ENCODE results near the gene HS3ST2.

The HS3ST2 gene

DNA sequence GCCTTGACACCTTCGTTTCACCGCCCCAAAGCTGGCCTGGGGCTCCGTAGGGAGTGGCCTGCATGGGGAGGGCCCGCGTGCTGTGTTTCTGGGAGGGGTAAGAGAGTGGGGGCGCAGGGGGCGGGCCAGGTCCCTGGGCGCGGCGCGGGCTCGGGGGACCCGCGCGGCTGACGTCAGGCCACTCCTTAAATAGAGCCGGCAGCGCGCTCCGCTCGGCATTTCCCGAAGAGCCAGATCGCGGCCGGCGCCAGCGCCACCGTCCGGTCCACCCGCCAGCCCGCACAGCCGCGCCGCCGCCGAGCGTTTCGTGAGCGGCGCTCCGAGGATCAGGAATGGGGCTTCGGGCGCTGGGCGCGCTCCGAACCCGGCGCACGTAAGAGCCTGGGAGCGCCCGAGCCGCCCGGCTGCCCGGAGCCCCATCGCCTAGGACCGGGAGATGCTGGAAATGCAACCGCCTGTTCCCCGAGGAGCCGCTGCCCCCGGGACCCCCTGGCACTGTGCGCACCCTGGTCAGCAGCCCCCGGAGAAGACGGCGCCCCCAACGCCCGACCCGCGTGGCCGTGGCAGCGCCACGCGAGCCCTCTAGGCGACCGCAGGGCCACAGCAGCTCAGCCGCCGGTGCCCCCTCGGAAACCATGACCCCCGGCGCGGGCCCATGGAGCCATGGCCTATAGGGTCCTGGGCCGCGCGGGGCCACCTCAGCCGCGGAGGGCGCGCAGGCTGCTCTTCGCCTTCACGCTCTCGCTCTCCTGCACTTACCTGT lies at the start of gene HS3ST2:
HS3ST2 (plus strand) TSS at position 215 of the 763 bp plus-strand sequence; CDS start at position 664, 449 bp downstream.
- no peak for DNase-seq

DNA sequence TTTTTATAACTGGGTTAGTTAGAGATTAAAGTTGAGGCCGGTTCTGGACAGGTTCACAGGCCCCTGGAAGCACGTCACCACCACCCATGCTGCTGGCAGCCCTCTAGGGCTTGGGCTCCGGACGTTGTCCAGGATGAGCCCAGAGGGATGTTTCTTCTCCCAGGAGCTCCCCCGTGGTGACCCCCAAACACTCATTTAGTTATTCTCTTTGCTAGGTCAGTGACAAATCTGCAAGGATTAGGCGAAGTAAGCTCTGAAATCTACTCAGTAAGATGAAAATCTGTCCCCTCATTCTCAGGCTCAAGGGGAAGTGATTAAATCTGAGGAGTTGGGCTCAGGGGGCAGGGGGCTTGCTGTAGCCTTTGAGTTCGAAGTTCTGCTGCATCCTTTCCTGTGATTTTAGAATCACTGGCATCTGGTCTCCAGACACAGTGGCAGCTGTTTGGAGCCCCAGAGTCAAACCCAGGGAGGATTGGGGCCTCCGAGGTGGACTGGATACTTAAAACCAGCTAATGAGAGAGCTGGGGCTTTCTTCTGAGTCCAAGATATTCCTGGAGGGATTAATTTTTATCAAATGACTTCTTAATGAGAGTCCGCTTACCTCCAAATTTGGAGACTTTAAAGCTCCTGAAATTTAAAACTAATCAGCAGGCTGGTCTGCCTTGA lies 49.2 kb upstream of the HS3ST2 start:
- DNase-seq, result no peak

DNA sequence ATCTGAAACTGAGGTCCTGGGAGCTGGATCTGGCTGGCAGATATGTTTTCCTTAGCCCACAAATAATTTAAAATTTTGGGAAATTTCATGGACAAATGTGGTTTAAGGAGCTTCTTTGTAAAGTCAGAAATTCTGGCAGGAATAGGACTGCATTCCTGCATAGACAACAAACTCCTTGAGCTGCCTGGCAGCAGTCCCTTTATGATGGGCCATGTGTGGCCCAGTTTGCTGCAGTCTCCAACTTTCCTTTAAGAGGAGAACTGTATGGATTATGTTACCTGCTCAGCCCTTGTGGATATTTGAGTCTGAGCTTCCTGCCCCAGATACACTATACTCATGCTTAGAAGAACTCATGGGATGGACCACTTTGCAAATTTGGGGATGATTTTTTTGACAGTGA lies 48.5 kb upstream of the HS3ST2 start:
- DNase-seq, result no peak

DNA sequence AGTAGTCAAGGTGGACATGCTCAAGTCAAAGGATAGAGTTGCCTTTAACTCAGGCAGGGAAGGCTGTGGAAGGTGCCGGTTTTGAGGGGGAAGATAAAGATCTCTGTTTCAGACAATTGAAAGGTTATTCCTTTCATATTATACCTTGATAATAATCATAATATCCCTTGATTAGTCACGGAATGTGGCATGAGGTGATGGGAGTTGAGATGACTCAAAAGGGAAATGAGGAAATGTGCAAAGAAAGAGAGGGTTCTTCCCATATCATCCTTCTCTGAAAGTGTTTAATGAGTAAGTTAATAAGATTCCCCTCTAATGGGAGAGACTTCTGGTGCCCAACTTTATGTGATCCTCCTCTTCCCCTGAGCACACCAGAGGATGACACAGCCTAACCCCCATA lies 43.1 kb upstream of the HS3ST2 start:
- DNase-seq, result no peak

DNA sequence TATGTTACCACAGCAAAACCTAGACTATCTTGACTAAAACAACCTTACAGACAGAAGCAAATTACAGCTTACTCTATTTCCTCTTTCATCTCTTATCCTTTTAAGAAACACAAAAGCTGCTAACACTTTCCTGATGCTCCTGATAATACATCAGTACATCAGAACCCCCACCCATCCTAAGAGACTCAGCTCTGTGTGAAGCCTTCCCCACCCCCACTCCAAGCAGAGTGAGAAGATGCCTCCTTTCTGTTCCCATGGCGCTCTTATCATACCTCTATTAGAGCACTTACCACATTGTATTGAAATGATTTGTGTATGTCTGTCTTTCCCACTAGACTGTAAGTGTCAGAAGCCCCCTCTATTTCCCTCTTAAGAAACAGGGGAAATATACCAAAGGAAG lies 42.4 kb upstream of the HS3ST2 start:
- no peak for DNase-seq

DNA sequence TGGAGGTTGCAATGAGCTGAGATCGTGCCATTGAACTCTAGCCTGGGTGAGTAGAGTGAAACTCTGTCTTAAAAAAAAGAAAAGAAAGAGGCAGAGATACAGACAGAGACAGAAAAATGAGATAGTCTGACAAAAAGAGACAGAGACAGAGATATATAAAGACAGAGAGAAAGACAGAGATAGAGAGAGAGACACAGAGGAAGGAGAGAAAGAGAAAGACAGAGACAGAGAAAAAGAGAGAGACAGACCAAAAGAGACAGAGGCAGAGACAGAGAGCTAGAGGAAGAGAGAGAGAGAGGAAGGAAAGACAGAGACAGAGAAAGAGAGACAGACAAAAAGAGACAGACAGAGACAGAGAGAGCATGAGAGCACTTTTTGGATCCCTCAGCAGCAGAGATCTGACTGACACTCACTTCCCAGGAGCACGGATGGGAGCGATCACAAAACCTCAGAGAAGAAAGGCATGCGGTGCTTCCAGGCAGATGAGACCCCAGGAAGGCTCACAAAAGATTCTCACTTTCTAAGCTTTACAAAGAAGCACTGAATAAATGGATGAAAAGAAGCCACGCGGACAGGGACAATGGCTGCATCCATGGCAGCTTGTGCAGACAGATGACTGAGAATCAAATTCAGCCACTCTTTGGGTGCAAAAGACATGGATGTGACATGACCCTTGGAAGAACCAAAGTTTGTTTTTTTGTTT lies 38.6 kb upstream of the HS3ST2 start:
- no peak for DNase-seq

DNA sequence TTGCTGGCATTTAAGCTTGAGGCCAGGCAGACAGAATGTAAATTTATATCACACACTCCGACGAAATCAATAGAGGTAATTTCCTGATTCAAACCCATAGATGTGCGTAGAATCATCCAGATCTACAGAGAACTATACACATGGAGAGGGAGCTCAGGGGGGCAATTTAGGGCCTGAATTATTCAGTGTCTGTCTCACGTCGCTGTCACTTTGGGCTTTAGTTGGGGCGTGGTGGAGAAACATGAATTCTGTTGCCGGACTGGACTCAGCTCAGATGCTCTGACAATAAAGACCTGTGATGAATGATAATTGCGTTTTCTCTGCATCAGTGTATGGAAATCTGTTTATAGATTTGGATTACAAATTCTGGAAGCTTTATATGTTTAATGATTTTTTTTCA lies 32.5 kb upstream of the HS3ST2 start:
- DNase-seq, result no peak

DNA sequence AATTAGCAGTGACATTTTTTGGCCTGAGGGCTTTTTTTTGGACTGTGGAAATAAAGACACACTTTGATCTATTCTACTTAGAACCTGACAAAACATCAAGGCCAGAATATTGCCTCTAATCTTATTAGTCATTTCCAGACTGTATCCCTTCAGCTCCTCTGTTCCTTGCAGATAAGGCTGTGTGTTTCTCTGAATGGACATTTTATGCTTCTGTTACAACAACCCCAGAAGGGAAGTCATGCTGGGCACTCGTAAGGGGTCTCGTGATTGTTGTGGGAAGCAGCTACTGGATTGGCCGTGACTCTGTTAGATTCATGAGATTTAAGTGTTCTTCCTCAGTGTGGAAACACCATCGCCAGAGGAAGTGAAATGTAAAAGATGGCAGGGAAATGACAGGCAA lies 31.6 kb upstream of the HS3ST2 start:
- DNase-seq, result peak; percentile 5

DNA sequence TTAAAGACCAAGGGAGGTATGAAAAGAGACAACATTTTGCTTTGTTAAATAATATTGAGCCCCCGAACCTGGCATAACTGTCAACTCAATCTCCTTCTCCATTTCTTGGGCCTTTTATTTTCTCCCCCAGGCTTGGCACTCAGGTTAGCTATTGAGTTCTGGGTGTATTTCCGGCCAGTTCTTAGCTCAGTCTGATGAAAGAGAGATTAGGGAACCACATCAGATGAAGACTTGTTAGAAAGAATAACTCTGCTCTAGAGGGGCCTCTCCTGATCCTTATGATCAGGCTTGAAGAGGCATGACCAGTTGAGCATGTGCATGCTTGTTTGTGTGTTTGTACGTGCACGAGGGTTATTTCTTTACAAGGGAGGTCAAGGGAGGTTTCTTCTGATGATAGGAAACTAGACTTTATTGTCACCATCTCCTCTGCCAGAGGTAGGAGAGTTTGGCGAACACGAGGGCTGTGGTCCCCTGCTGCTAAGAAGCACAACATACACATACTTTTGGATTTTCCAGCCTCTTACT lies 29.2 kb upstream of the HS3ST2 start:
- DNase-seq, result no peak

DNA sequence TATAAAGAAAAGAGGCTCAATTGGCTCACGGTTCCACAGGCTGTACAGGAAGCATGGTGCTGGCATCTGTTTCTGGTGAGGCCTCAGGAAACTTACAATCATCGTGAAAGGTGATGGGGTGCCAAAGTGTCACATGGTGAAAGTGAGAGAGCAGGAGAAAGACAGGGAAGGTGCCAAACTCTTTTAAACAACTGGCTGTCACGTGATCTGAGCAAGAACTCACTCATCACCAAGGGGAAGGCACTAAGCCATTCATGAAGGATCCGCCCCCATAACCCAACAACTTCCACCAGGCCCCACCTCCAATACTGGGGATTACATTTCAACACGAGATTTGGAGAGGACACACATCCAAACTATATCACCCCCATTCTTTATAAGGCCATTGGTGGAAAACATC lies 28.4 kb upstream of the HS3ST2 start:
- DNase-seq, result no peak

DNA sequence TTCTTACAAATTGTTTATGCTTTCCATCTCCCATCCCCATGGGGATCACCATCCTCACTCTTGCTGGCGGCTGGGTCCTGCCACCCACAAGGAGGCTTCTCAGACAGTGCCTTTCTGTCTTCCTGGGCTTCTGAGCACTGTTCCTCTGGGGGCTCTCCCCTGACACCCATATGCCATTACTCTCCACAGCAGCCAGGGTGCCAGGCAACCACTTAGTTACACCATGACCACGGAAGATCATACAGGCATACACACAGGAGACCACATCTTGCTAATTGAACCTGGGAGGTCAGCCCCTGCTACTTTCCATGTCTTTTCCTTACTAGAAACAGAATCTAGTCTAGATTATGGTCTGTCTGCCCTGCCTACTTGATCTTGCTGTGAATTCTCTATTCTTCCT lies 27.7 kb upstream of the HS3ST2 start:
- DNase-seq, result no peak

DNA sequence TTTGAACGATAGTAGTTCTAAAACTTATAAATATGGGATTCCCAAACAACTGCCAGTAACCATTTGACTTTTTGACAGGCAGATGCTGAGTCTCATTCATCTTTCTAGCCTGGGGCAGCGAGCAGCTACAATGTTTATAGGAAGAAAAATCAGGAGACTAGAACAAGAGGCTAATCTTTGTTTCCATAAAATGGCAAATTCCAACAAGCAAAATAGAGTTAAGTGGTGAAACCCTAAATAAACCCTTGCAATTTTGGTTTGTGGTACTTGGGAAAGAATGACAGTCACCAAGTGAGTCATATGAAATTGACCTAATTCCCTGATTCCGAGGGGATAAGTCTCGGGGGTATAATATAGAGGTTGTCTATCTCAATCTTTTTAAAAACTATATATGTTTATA lies 27.3 kb upstream of the HS3ST2 start:
- no peak for DNase-seq

DNA sequence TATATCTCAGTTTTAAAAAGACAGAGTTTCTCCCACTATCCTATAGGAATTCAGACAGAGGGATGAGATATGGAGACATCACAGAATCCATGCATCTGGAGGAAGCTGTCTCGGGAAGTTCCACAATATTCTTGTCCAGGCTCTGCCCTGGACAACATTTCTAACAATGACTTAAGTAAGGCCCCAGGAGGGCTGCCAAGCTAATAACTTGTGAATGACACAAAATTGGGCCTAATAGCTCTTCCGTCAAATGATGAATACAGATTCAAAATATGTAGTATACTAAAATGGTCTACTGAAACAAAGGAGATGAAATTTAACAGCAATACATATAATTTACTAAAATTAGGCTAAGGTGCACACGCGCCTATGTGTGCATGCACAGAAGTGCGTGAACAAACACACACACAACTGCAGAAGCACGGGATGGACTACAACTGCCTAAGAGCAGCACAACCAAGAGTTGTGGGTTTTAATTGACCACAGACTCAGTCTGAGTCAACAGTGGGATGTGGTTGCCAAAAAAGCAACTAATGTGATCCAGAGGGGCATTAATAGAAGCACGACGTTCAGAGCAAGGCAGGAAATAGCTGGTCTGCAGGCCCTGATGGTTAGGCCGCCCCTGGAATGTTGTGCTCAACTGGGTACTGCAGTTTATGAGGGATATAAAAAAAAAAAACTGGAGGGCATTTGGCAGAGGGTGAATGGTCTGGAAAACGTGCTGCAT lies 26.3 kb upstream of the HS3ST2 start:
- peak; percentile 36 for DNase-seq

DNA sequence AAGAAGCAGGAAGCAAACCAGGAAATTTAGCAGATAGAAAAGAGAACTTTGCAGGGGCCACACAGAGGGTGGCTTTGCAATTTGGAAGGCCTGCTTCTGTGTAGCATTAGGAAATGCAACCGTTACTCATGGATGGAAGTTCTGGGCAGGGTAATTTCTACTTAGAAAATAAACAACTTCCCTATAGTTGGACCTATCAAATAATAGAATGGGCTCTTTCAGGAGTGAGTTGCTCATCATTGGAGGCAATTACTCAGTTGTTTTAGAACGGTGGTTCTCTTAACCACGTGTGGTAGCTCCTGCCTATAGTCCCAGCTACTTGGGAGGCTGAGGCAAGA lies 25.8 kb upstream of the HS3ST2 start:
- peak; percentile 36 for DNase-seq

DNA sequence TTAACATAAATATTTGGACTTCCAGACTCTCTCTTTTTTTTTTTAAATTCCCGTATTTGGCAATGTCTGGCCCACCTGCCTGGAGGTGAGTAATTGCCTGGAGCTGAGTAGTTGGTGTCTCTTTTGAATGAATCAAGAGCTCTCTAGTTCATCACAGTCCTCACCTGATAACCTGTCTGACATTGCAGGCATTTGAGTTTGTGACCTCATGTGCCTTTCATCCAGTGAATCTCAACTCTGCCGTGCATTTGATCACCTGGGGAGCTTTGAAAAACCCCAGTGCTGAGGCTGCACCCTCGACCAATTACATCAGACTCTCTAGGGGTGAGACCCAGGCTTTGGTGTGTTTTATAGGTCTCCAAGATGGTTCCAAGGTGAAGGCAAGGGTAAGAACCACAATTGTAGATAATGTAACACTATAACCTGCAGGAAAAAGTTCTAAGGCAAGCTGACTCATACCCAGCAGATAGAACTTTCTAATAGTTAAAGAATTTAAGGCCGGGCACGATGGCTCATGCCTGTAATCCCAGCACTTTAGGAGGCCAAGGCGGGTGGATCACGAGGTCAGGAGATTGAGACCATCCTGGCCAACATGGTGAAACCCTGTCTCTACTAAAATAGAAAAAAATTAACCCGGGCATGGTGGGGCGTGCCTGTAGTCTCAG lies 24.5 kb upstream of the HS3ST2 start:
- DNase-seq, result no peak

DNA sequence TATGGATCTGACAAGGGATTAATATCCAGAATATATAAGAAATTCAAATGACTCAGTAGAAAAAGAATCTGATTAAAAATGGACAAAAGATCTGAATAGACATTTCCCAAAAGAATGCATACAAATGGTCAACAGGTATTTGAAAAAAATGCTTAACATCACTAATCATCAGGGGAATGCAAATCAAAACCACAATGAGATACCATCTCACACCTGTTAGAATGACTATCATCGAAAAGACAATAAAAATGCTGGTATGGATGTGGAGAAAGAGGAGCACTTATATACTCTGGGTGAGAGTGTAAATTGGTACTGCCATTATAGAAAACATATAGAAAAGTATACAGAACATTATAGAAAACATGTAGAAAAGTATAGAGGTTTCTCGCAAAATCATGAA lies 16.4 kb upstream of the HS3ST2 start:
- no peak for DNase-seq

DNA sequence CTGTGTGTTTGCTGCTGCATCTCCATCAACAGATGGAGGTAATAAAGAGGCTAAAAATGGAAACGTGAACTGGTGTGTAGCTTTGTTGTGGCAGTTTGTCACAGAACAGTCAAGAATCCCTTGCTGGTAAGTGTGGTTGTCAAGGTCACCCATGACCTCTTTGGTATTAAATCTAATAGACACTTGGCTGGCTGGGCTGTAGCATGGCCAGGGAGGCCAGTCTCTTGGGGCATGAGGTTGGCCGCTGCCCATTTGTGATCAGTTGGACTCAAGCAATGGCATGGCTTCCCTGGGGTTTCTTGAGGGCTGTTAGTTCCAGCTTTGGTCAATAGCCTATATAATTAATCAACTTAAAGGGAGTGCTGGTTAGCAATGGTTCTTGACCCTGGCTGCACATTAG lies 14.8 kb upstream of the HS3ST2 start:
- DNase-seq, result no peak

DNA sequence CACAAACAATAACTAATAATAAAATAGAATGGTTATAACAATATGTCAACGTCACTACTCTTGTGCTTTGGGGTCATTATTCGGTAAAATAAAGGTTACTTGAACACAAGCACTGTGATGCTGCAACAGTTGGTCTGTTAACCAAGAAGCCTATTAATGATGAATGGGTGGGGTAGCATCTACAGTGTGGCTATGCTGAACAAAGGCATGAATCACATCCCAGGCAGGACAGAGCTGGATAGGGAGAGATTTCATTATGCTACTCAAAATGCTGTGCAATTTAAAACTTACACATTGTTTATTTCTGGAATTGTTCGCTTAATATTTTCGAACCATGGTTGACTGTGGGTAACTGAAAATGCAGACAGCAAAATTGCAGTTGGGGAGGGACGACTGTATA lies 9.1 kb upstream of the HS3ST2 start:
- DNase-seq, result no peak

DNA sequence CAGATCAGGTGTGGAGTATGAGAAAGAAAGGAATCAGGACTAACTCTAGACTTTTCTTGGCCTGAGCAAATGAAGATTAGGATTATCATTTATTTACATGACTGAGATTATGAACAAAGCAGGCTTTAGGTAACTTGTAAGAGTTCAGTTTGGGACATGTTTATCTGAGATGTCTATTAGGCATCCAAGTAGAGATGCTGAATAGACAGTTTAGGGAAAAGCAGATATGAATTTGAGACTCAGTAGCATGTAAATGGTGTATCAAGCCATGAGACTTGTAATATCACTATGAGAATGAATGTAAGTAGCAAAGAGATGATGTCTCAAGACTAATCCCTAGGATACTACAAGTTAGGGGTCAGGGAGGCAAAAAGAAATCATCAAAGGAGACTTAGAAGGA lies 8.6 kb upstream of the HS3ST2 start:
- no peak for DNase-seq

DNA sequence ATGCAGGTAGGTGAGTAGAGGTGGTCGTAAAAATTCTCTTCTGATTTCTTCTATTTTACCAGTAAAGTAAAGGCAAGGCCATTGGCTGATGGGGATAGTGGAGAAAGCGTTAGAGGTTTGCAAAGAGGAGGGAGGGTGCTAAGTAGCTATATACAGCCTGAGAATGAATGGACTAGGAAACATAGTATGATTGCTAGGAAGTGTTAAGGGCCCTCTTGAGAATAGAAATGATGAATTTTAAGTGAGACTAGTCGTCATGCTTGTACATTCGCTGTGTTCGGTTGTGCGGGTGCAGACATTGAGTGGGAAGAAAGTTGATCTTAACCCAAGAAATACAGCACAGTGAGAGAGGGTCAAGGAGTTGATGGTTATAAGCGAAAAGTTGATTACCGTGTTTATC lies 7.2 kb upstream of the HS3ST2 start:
- DNase-seq, result no peak

DNA sequence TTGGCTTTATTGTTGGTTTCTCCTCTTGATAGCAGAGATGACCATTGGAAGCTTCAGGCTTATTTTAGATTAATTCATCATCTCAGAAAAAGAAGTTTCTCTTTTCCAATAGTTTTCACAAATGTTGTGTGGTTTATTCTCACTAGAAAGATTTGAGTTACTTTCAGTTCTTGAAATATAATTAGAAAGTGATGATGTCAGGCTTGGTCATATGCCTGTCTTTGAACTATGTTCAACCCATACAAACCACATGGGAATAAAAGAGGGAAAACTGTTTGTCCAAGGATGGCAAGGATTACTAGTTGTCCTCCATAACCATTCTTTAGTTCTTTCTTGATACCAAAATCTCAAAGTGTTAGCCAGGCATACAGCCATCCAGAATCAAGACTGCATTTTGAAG lies 3.7 kb upstream of the HS3ST2 start:
- DNase-seq, result no peak

DNA sequence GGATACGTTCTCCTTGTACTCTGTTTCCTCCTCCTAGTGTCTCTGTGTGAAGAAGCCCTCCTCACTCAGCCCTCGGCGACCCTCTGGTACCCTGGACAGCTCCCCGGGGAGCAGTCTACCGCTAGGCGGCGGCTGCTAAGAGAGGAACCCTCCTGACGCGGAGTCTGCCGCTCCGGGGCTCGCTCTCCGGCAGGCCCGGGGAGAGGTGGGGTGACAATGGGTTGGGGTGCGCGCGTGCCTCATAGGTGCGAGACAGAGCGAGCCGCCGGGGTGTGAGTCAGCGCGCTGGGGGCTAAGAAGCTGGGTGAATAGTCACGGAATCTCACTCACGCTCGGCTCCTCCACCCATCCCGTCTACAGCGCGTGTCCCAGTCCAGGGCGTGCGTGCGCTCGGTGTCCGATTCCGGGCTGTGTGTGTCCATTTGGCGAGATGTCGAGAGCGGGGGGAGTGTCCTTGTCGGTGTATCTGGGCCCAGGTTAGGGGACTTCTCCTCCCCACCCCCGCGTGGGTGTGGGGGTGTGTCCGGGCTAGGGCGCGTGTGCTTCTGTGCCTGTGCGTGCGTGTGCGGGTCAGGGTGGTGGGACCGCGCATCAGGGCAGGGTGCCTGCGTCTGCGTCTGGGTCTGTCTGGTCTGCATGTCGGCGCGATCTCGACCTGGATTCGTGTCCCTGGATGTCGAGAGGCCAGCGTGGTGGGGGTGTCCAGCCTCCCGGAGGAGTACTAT lies 577 bp upstream of the HS3ST2 start:
- peak; percentile 0 for DNase-seq
